Right lung (tissue), 5 donors: Measurements from ENCODE around the gene PRKG1. TPM values are rescaled to one million over a fixed set of nuclear protein-coding genes. Genes with fewer than 3 reads are reported as not detected.

Experiments
- DNase-seq, 2 donors: peaks; one replicate each; pipeline ENCODE4 v3.0.0-alpha.2; 2013
- polyA plus RNA-seq, 5 donors: library from polyadenylated mRNA; unstranded; fragments of 120-200 nt; gene quantifications; one replicate each; pipeline versions ENCODE4 v1.2.1 to v1.2.3, GENCODE V29; 2013; ENCODE audit warnings: inconsistent platforms in 1 of 5, low replicate concordance in 1 of 5; ENCODE audit not compliant: insufficient read length in 5 of 5, insufficient read depth in 1 of 5

The PRKG1 gene
- polyA plus RNA-seq, 5 donors, result 12.4 to 21.3 (median 15.8) TPM

GRCh38 chr10:51878695-51879094 lies 804.4 kb downstream of the PRKG1 start:
- no peak for DNase-seq

- no peak for DNase-seq
Measured at GRCh38 chr10:51879238-51879637, 805.0 kb downstream of the PRKG1 start.

GRCh38 chr10:51881213-51881612 lies 806.9 kb downstream of the PRKG1 start:
- DNase-seq, result no peak

- no peak for DNase-seq
Measured at GRCh38 chr10:51886438-51887068, 812.3 kb downstream of the PRKG1 start.

DNA sequence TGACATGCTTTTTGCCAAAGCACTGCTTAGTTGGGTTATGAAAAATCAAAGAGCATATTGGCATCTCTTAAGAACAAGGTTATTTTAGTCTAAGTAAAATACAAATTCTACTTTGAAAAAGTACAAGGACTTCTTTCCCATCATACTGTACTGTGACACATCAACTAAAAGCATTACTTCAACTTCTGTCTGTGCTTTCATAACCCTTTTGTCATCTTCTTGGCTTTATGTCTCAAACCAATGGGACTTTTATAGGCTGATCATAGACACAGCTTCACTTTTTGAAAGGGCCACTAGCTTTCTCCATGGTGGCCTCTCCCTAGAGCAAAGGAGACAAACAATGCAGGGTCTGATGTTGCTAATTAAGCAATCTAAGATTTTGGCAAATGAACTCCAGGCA lies 814.0 kb downstream of the PRKG1 start:
- no peak for DNase-seq

- DNase-seq, result no peak
Measured at GRCh38 chr10:51892313-51892712, 818.0 kb downstream of the PRKG1 start.

GRCh38 chr10:51892965-51893658 lies 818.8 kb downstream of the PRKG1 start:
- DNase-seq, result no peak

- DNase-seq, result no peak
Measured at GRCh38 chr10:51894771-51895578, 820.7 kb downstream of the PRKG1 start.

DNA sequence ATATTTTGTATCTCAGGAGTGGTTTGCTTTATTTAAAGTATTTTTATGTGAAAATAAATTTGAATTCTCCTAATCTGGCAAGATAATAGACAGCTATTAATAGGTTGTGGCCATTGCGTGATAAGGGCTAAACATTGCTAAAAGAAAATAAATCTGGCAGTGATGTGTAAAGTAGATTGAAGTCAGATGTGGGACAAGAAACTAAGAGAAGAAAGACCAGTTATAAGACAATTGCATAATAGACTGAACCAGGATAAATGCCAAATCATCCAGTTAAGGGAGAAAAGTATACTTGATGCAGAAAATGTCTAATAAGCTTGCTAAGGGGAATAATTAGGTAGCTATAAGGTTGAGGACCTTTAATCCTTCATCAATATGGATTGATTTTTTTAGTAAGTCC lies 822.6 kb downstream of the PRKG1 start:
- peak; percentile 69 to 78 for DNase-seq

GRCh38 chr10:51897560-51897959 lies 823.3 kb downstream of the PRKG1 start:
- no peak for DNase-seq

DNA sequence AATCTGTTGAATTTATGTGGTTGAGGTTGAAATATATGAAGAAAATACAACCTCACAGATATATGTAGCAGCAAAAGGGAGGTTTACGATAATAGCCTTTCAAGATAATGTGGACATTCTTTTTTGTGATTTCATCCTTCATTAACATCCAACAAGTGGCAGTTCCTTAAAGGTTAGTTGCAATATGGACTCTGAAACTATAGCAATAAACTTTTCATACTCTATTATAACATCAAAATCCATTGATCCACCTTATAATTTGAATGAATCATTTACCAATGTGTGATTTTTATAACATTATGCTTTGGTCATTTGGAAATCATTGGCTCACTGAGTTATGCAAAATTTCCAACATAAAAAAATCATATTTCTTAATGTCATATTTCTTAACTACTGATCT lies 825.9 kb downstream of the PRKG1 start:
- DNase-seq, result no peak

DNA sequence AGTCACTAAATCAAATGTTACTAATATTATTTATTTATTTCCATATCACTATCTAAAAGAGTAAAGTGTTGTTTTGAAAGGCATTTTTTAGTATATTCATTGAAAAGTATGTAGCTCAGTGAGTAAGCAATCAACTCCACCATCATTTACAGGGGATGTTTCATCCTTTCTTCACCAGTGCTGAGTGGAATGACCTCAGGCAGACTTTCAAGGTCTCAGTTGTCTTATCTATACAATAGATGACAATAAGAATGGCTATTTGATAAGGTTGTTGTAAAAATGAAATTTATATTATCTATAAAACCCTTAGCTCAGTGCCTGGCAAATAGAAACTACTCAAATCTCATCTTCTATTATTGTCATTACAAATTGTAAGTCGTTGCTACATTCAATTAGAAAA lies 829.4 kb downstream of the PRKG1 start:
- DNase-seq, result no peak

GRCh38 chr10:51905032-51905431 lies 830.7 kb downstream of the PRKG1 start:
- DNase-seq, result no peak

GRCh38 chr10:51907361-51907760 lies 833.1 kb downstream of the PRKG1 start:
- no peak for DNase-seq

DNA sequence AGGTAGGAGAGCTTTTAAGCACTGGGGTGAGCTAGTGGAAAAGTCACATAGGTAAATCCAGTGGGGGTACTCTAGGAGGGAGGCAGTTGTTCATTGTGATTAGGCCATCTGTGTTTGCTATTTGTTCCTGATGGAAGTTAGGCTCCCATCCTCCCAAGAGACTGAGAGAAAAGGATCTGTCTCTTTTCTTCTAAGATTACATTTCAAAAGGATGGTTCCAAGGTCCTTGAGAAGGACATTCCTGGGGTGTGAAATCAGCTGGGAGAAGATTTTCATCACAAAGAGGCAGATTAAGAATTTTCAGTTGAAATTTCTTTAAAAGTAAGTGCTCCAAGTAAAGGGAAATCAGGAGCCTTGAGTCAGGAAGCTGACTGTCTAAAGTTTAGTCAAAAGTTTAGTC lies 835.9 kb downstream of the PRKG1 start:
- no peak for DNase-seq

DNA sequence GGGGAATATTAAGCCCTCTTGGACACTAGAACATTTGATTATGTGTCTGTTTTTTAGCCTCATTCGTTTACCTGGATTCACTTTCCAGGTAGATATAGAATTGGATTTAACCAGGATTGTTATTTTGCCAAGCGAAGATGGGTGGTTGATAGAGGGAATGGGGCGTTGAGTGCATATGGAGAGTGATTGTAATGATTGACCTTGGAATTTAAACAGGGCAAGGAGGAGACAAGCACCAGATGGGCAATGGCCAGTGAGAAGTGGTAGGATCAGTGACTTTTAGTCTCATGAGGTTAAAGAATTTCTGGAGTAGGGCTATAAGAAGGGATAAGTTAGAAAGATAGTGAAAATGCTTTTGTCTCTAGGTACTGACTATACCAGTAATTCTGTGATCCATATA lies 836.3 kb downstream of the PRKG1 start:
- DNase-seq, result no peak

- no peak for DNase-seq
Measured at GRCh38 chr10:51911723-51912122, 837.4 kb downstream of the PRKG1 start.

GRCh38 chr10:51915031-51915542 lies 840.8 kb downstream of the PRKG1 start:
- no peak for DNase-seq

DNA sequence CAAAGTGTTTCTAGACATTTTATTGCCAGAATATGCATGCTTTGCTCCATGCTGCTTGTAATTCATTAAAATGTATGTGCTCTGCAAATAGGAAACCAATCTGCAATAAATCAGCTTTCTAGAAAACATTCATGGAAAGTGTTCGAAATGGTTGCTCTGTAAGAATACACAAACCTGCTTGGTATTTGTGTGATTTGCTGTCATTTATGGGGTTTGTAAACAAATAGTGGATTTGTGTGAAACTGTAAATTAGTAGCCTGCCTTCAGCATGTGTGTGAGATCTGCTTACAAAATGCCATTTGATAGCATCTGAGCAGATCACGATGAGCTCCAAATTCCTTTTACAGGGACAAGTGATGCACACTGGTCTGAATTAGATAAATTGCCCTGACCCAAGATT lies 844.2 kb downstream of the PRKG1 start:
- no peak for DNase-seq

DNA sequence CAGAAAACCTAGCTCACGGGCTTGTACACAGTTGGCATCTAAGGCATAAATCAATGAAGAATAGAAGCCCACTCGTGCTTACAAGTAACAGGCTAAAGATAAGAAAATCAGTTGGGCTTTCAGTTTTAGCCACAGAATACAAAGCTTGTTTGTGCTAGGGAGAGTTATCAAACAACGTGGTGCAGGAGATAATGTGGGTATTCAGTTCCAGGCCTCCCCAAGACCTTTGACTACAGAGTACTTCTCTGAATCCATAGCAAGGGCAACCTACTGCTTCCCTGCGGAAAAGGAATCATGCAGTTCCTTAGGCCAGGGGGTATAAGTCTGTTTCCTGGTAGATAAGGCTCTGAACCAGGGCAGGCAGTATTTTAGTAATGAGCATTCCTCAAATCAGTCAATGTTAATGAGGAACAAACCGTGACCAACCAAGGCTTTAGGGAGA lies 844.6 kb downstream of the PRKG1 start:
- DNase-seq, result no peak

- no peak for DNase-seq
Measured at GRCh38 chr10:51920672-51921071, 846.4 kb downstream of the PRKG1 start.

- no peak for DNase-seq
Measured at GRCh38 chr10:51924359-51924758, 850.1 kb downstream of the PRKG1 start.

DNA sequence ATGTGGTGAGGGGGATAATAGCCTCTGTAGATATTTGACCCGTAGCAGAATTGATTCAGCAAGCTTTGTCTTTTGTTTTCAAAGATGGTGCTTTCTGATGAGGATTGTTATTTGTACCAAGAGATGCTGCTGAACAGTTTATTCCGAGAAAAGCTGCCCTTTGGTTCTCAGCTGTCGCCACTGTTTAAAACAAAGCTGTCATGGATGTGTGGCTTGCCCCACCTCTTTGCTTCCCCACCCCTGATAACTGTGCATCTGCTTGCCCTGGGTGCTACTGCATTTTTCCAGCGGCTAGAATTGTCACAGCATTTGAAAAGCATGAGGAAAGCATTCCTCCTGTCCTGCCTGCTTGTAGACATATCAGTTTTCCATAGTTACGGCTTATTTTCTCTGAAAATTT lies 852.0 kb downstream of the PRKG1 start:
- DNase-seq, result no peak
